GM19099 (cell line): ENCODE data around the gene C17orf100.

Experiments used
- POLR2A ChIP-seq: IDR thresholded peaks from 3 replicates; pipeline ENCODE4 v1.6.1; 2011; ENCODE audit warnings: low read depth; ENCODE audit not compliant: insufficient read length; ENCODE audit errors: extremely low read depth

The C17orf100 gene

DNA sequence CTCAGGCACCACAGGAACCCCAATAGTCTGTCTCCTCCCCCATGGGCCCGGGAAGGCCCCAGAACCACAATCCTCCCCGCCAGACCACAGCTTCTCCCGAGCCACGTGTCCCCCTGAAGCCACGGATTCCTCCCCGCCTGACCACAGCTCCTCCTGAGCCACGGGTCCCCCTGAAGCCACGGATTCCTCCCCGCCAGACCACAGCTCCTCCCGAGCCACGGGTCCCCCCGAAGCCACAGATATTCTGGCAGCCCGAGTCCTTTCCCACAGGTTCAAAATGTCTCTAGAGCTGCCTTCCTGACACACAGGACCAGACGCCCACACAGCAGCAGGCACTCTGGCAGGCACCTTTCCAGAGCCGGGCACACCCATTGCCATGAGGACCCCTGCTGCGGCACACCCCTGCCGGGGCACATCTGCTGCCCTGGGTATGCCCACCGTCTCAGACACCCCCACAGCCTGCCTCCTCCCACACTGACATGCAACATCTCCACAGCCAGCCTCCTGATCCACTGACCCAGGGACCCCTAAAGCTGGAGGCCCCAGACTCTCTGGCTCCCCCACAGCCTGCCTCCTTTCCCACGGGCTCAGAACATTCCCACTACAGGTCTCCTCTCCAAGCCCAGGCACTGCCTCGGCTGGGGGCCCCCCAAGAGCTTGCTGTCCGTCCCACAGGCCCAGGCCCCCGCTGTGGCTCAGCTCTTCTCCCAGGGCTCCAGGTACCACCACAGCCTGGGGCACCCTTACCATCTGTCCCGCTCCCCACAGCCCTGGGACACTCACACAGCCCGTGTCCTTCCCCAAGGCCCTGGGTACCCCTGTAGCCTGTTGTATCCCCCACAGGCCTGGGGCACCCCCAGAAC is 13.3 kb upstream of the C17orf100 start:
- no peak for TF ChIP-seq POLR2A

- TF ChIP-seq POLR2A, result no peak
Measured at GRCh38 chr17:6639014-6639585, 12.5 kb upstream of the C17orf100 start.

DNA sequence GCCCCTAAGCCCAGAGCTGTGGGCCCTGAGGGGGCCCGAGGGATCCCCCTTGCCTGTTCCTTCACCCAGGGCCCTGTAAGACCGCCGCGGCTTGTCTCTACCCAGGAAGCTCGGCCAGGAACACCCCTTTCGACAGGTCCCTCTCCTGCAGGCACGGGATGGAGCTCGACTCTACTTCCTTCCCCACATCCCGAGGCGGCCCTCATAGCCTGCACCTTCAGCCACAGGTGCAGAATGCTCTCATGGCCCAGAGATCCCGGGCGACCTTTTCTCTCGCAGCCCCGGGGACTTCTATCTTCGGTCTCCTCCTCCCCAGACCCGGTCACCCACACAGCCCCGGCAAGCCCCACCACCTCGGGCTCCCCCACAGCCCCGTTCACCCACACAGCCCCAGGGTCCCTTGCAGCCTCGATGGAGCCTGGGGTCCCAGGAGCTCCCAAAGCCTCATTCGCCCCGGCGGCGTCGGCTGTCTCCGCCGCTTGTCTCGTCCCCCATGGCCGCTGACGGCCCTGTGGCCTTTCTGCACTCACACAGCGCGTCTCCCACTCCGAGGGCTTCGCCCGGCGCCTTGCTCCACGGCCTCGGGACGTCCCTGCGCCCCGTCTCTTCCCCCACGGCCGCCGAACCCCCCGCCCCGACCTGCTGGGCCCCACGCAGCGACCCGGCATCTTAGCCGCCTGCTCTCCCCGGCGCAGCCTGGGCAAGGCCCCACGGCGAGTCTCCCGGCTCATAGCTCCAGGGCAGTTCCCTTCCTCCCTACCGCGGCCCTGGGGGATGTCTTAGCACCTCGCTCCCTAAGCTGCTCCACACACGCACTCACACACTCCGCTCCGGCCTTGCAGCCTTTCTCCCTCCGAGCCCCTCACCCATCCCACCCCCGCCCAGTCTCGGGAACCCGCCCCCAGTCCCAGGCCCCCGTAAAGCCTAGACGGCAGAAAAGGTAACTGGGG is 11.7 kb upstream of the C17orf100 start:
- TF ChIP-seq POLR2A, result no peak

GRCh38 chr17:6640536-6641246 is 10.9 kb upstream of the C17orf100 start, which contains the start of the genes KIAA0753 and TXNDC17:
Gene KIAA0753 (minus strand): TSS chr17:6640711. CDS start chr17:6635103, 5,608 bp downstream.
Gene TXNDC17 (plus strand): TSS chr17:6641060. CDS start chr17:6641083, 23 bp downstream.
- peak; percentile 98 for TF ChIP-seq POLR2A

- no peak for TF ChIP-seq POLR2A
Measured at GRCh38 chr17:6641247-6641863, 10.2 kb upstream of the C17orf100 start.

- TF ChIP-seq POLR2A, result no peak
Measured at GRCh38 chr17:6642592-6642991, 9.0 kb upstream of the C17orf100 start.

GRCh38 chr17:6643451-6644125 is 8.0 kb upstream of the C17orf100 start:
- TF ChIP-seq POLR2A, result no peak

DNA sequence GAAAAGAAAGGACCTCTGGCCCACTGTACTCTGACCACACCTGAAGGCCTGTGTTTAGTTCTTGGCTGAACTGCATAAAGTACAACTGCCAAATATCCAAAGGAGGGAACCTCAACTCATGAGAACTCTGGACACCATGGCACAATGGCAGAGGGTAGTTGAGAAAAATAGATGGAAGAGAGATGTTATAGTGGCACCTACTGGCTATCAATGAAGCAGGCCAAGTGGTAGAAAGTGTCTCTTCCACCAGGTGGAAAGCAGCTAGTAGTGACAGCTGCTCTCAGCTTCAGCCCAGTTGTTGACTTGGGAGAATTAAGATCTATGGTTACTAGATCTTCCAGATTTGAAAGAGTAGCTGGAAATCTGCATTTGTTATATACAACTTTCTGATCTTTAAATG is 3.4 kb upstream of the C17orf100 start:
- TF ChIP-seq POLR2A, result no peak

GRCh38 chr17:6651919-6652452 is 424 bp downstream of the C17orf100 start:
- no peak for TF ChIP-seq POLR2A

DNA sequence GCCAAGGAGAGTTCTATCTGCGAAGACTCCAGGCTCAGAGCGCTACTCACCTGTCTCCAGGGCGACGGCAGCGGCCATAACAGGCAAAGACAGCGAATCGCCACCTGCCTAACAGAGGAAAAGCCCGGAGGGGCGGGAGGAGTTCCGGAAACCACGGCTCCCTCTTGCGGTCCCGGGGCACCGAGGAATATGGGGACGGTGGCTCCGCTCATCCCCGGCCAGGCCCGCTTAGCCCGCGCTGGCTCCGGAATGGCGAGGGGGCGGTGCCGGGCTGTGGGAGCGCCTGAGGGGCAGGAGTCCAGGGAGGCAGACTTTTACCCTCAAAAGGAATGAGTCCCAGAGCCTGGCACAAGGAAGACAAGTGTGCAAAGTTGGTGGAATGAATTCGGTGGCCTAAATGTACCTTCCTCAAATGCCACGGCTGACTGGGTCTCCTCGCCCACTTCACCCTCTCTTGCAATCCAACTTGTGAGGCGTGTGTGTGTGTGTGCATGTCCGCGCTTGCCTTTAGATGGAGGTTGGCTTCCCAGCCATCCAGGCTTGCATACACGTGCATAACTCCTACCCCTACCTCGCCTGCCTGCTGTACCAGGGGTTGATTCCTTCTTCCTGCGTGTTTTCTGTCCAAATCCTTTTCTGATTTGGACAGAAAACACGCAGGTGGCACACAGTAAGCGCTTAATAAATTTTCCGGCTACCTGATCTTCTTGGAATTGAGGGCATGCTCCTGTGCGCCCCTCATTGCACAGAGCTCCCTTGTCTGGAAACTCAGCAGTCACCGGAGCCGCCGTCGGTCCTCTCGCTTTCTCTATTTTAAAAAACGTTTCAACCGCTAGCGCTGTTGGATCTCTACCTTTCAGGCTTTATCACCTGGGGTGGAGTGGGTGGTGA is 3.5 kb downstream of the C17orf100 start:
- TF ChIP-seq POLR2A, result no peak

GRCh38 chr17:6656797-6657632 is 5.5 kb downstream of the C17orf100 start:
- TF ChIP-seq POLR2A, result peak; percentile 30
